ENCODE measurements around the gene PRKAG2.

GRCh38 chr7:151572136-151572535 is 304.8 kb downstream of the PRKAG2 start:
- TF ChIP-seq CTCF (conservative IDR thresholded peaks at IDR 0.05; ENCODE audit: low read depth, low read length) (no peak), EZH2 (IDR thresholded peaks at IDR 0.05; ENCODE audit: low read length, unreplicated experiment) (no peak)

All from PC-3 (cell line).